HG02588 (cell line): ENCODE measurements around the gene TENT4B.

Experiments used
- ATAC-seq: cut with Tn5 transposase; IDR thresholded peaks from one replicate; pipeline ENCODE4 v1.9.1; 2021; ENCODE audit warnings: mild to moderate bottlenecking, moderate library complexity; ENCODE audit not compliant: unreplicated experiment

TENT4B gene

DNA sequence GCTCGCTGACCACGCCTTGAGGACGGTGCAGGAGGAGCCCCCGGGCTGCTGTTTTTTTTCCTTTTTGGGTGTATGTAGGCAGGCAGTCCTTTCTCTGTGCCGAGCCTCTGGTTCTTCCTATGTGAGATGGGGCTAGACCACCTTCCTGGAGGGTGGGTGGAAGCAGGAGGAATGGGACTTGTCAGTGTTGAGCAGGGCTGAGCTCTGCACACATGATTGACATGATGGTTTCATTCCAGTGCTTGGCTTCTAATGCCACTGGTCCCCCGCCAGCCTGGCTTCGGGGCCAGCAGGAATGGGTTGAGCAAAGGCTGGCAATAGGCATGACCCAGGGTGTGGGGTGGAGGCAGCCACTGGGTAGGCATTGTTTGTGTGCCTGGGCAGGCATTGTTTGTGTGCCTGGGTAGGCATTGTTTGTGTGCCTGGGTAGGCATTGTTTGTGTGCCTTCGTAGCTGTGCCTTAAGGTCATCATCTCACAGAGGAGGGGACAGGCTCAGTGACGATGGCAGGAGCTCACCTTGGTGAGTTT is 99.0 kb downstream of the TENT4B start:
- no peak for ATAC-seq

DNA sequence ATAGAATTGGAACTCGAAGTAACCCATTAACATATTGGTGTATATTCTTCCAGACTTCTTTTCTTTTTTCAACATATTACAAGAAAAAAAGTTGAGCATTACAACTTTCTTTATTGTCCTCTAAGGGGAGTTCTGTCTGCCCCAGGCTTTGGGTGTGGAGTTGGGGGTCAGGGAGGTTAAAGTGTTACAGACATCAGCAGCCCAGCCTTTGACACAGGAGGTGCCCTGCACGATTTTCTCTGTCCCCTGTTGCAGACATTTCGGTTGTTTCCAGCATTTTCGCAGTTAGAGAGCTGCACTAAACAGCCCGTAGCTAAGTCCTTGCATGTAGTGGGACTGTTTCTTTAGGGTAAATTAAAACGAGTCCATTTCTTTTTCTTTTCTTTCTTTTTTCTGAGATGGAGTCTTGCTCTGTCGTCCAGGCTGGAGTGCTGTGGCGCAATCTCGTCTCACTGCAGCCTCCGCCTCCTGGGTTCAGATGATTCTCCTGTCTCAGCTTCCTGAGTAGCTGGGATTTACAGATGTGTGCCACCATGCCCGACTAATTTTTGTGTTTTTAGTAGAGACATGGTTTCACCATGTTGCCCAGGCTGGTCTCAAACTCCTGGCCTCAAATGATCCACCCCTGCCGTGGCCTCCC is 99.9 kb downstream of the TENT4B start:
- ATAC-seq = no peak

DNA sequence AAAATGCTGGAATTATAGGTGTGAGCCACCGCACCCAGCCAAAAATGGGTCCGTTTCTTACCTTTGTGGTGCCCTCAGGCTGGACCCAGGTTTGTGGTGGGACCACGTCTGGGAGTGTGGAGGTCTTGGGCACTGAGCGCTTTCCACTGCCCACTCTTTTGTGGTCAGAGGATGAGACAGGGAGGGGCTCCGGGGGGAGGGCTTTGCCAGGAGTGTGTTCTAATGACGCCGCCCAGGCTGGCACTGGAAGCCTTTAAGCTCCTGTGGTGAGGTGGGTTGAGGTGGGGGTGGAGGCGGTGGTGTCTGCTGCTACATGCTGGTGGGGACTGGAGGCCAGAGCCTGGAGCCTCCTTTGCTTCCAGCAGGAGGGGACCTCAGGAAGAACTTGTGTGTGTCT is 100.4 kb downstream of the TENT4B start:
- no peak for ATAC-seq

- no peak for ATAC-seq
Observed at GRCh38 chr16:50254072-50254471, 101.0 kb downstream of the TENT4B start.

GRCh38 chr16:50255538-50255937 is 102.4 kb downstream of the TENT4B start:
- no peak for ATAC-seq

- no peak for ATAC-seq
Observed at GRCh38 chr16:50256604-50257003, 103.5 kb downstream of the TENT4B start.

- ATAC-seq = no peak
Observed at GRCh38 chr16:50257876-50258275, 104.8 kb downstream of the TENT4B start.

GRCh38 chr16:50259334-50260205 is 106.5 kb downstream of the TENT4B start:
- ATAC-seq = no peak

- no peak for ATAC-seq
Observed at GRCh38 chr16:50260206-50261159, 107.4 kb downstream of the TENT4B start.

GRCh38 chr16:50261160-50261706 is 108.1 kb downstream of the TENT4B start:
- no peak for ATAC-seq

- no peak for ATAC-seq
Observed at GRCh38 chr16:50261707-50262235, 108.7 kb downstream of the TENT4B start.

DNA sequence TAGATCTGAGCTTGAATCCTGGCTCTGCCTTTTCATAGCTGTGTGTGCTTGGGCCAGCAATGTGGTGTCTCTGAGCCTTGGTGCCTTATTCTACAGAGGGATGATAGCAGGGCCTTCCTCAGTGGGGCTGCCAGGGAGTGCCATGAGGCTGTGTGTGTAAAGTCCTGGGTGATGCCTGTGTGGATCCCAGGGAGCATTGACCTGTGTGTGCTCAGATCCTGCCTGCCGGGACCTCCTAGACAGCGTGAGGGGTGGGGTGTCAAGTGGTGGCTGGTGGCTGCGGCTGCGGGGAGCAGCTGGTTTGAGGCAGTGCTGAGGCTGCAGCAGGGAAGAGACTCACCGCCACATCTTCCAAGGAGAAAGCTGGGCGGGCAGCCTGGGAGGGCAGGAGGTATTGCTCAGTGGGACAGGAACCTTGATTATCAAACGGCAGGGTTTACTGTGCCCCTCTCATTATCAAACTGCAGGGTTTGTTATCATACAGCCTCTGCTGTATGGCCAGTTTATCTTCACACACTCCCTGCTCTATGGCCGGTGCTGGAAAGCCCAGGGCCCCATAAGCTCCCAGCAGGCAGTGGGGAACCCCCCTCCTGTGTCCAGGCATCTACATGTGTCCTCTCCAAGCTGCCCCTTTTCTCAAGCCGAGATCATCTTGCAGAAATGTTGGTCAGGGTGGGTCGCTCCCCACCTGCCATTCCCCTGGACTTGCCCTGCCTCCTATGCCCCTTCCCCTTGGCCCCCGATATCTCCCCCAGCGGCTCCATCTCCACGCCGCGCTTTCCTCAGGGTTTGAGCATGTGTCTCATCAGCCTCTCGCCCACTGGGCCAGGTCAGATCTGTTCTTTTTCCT is 110.2 kb downstream of the TENT4B start:
- no peak for ATAC-seq

DNA sequence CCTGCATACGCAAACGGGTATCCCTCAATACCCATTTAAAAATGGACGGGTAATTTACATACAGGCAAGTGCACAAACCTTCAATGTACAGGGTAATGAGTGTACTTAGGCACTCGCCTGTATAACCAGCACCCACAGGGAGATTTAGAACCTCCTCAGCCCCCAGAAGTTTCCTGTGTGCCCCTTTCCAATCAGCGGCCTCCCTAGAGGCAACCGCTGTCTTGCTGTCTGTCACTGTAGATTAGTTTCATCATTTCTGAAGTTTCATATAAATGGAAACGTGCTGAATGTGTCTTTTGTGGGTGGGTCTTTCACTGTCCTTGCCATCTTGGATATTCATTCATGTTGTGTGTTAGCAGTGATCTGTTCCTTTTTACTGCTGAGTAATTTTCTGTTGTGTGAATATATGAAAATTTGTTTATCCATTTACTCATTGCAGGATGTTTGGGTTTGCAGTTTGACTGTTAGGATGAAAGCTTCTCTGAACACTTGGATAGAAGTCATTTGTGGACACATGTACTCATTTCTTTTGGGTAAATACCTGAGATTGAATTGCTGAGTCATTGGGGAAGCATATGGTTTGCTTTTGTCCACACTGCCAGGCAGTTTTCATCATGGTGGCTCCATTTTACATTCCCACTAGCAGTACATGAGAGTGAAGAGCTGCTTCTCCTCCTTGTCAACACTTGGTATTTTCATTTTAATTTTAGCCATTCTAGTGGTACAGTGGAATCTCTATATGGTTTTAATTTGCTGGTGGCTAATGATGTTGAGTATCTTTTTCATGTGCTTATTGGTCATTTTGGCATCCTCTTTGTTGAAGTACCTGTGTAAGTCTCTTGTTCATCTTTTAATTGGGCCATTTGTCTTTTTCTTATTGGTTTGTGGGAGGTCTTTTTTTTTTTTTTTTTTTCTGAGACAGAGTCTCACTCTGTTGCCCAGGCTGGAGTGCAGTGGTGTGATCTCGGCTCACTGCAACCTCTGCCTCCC is 111.1 kb downstream of the TENT4B start:
- peak; percentile 21 for ATAC-seq

- peak; percentile 30 for ATAC-seq
Observed at GRCh38 chr16:50265260-50265659, 112.2 kb downstream of the TENT4B start.

DNA sequence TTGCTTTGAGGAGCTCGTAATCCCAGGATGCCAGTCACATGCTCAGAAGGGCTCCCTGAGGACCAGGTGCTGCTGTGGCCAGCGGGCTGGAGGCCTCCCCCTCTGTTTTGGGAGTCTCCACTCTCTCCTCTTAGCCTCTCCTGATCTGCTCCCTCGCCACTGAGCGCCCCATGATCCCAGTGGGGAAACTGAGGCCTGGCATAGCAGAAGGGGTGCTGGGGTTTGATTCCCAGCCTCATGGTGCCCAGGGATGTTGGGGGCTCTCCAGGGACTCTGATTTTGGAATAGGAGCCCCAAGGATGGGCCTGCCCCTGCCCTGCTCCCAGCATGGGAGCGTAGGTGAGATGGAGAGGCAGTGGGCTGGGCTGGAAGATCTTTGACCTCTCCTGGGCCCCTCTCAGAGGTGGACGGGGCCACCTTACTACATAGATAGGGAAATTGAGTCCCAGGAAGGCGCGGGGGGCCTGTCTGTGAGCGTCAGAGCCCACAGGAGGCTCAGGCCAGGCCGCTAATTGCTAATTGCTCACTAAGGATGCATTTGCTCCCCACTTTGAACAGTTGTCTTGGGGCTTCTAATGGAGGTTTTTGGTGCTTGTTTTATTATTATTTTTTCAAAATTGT is 112.7 kb downstream of the TENT4B start:
- ATAC-seq = no peak

DNA sequence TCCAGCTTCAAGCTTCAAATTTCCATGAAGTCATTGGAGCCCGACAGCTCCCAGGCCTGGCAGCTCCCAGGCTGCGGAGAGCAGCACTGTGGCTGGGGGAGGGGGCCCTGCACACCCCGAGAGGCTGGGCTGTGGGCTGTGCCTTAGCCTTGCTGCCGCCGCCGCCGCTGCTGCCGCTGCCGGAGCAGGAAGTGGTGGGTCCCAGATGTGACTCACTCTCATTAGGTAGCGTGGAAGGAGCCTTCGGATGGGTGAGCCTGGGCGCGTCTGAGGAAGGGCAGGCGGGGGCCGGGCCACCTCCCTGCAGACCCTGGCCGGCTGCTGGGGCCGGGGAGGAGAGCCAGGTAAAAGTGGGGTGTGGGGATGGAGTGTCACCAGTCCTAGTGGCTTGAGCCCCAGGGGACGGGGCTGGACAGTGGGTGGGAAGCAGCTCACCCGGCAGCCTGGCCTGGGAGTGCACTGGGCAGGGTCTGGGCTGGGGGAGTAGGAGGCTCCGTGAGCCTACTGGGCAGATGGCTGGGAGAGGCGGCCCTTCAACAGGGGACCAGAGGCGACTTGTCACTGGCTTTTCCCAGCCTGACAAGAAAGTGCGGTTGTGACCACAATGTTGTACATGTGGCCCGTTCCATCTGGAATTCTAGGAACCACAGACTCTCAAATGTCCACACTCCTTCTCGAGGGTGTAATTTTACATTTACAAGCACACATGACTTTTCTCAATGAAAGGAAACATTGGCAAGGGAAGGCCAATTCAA is 113.4 kb downstream of the TENT4B start, which contains the start of gene ADCY7:
Gene ADCY7, plus strand, starts transcription at position 215 of the 755 bp plus-strand sequence. CDS start 21,629 bp downstream, outside the sequence.
- peak; percentile 80 for ATAC-seq

- ATAC-seq = no peak
Observed at GRCh38 chr16:50267151-50267631, 114.1 kb downstream of the TENT4B start.
